Transverse colon (tissue), 4 donors: Measurements from ENCODE around the gene ASB16. TPM values are rescaled to one million over a fixed set of nuclear protein-coding genes. Genes with fewer than 3 reads are reported as not detected.

Source experiments
- DNase-seq: peaks from one replicate; pipeline ENCODE4 v3.0.0-alpha.2; 2019
- H3K27ac ChIP-seq, 4 donors: fragments of 200-600 bp; sonication (generic); 2 replicates each; pipeline ENCODE4 v1.5.1; 2016 to 2018; ENCODE audit warnings: inconsistent platforms in 4 of 4
- H3K27me3 ChIP-seq: fragments of 200-600 bp; sonication (generic); 2 replicates; pipeline ENCODE4 v1.5.1; 2017; ENCODE audit warnings: inconsistent platforms
- H3K36me3 ChIP-seq, 4 donors: fragments of 200-600 bp; sonication (generic); 2 replicates each; pipeline ENCODE4 v1.5.1; 2017 to 2019; ENCODE audit warnings: inconsistent platforms in 4 of 4
- H3K4me1 ChIP-seq, 4 donors: fragments of 200-600 bp; sonication (generic); 2 replicates each; pipeline ENCODE4 v1.5.1; 2017 to 2020; ENCODE audit warnings: inconsistent platforms in 4 of 4
- H3K4me3 ChIP-seq, 4 donors: fragments of 200-600 bp; sonication (generic); 1 replicate in 1 of 4; 2 replicates in 3 of 4; pipeline versions ENCODE4 v1.5.1 to v1.6.1; 2017 to 2019; ENCODE audit warnings: inconsistent platforms in 4 of 4
- H3K9me3 ChIP-seq, 2 donors: fragments of 200-600 bp; sonication (generic); 2 replicates each; pipeline ENCODE4 v1.5.1; 2017 to 2019; ENCODE audit warnings: inconsistent platforms in 2 of 2
- CTCF ChIP-seq, 5 experiments: fragments of 200-600 bp in 3 of 5; fragments of 450-650 bp in 2 of 5; sonication (generic) in 3 of 5; IDR thresholded peaks; 1 replicate in 2 of 5; 2 replicates in 3 of 5; pipeline ENCODE4 v1.5.1; 2016 to 2017; ENCODE audit warnings: antibody characterized with exemption in 5 of 5, inconsistent platforms in 3 of 5, mild to moderate bottlenecking in 2 of 5, moderate library complexity in 1 of 5
- EP300 ChIP-seq: sonication (generic); formaldehyde crosslinking; IDR thresholded peaks from one replicate; pipeline ENCODE4 v1.6.1; 2017; ENCODE audit warnings: antibody characterized with exemption, low read depth
- POLR2A ChIP-seq: fragments of 450-650 bp; IDR thresholded peaks from one replicate; pipeline ENCODE4 v1.6.1; 2016; ENCODE audit warnings: antibody characterized with exemption, mild to moderate bottlenecking, moderate library complexity
- POLR2AphosphoS5 ChIP-seq, 3 donors: sonication (generic); formaldehyde crosslinking; IDR thresholded peaks; one replicate each; pipeline ENCODE4 v1.6.1; 2016; ENCODE audit warnings: antibody characterized with exemption in 3 of 3
- WGBS, 2 donors: methylation state at CpG; one replicate each; pipeline ENCODE4 v1.1.5; 2018; ENCODE audit warnings: low coverage in 1 of 2; 5-methylcytosine and 5-hydroxymethylcytosine counted together
- in situ Hi-C, 4 donors: fragments of 200-750 bp; cut with MboI; loops; one replicate each; pipeline versions ENCODE4 v1.15.0 to v1.15.1; 2017; ENCODE audit warnings: low sequenced_read_pairs in 3 of 4, low pct_ligation_motif_present in 1 of 4, low pct_unique_long_range_greater_than_20kb in 1 of 4
- intact Hi-C: fragments of 100-400 bp; cut with DNase I; formaldehyde crosslinking; loops from one replicate; pipeline ENCODE4 v1.15.1; 2023; ENCODE audit warnings: low total_unique reads
- total RNA-seq, 4 donors: library from RNA; depleted of rRNA; stranded (reverse); fragments of >200 nt; gene quantifications; one replicate each; pipeline ENCODE4 v1.1.0, GENCODE V29; 2016

ASB16 gene
- total RNA-seq, 4 donors from 2014 or later: 1.2 to 2.6 TPM; not detected in 2

- no peak overlapping the region for H3K4me3 ChIP-seq
- no peaks in the 10 kb centered on the region for H3K27me3 ChIP-seq
- peak overlapping the region; percentile 25 to 59 (median 56) for H3K27ac ChIP-seq
- H3K4me1 ChIP-seq: peaks cover 9 to 17% (median 13%) of the 10 kb centered on the region in 4 donors
- no peak for TF ChIP-seq CTCF (IDR thresholded peaks at IDR 0.05)
- TF ChIP-seq POLR2AphosphoS5 (IDR thresholded peaks at IDR 0.05): no peak
- no peak for TF ChIP-seq EP300
- WGBS, 2 donors: 60% methylated on average over 1 to 11 of the region's 11 CpGs
- H3K36me3 ChIP-seq: peaks cover 0 to 22% (median 11%) of the 10 kb centered on the region in 4 donors
- no peak for DNase-seq
- no peaks in the 10 kb centered on the region for H3K9me3 ChIP-seq
- in situ Hi-C loops (loop anchor here in 2 of 4 donors (5.0 to 10.0 kb wide), 2 partner anchors 115 to 122 kb away; partner anchors contain the start of gene SLC25A39 (in 1 of the 2)), intact Hi-C loops (loop anchor here (2.0 kb wide), 1 partner anchor 121 kb away; no protein-coding TSS in a partner anchor)
Measured at GRCh38 chr17:44209786-44210341, 39.4 kb downstream of the ASB16 start.

- Histone ChIP-seq H3K4me3 (no peak overlapping the region), H3K4me1 (peaks cover 9 to 17% (median 13%) of the 10 kb centered on the region in 4 donors), H3K27me3 (no peaks in the 10 kb centered on the region), H3K9me3 (no peaks in the 10 kb centered on the region), H3K27ac (peak overlapping the region; percentile 25 to 69 (median 59)), H3K36me3 (peaks cover 0 to 29% (median 13%) of the 10 kb centered on the region in 4 donors)
- intact Hi-C loops: loop anchor here (2.0 kb wide), 1 partner anchor 120 kb away; no protein-coding TSS in a partner anchor
- WGBS, 2 donors: 32% methylated on average over 46 of the region's 64 CpGs; no CpG with 5 or more reads in 1 of the 2 donors
- in situ Hi-C loops: loop anchor here in 2 of 4 donors (5.0 to 10.0 kb wide), 2 partner anchors 114 to 122 kb away; partner anchors contain the start of gene SLC25A39 (in 1 of the 2)
- DNase-seq: peak; percentile 92
- TF ChIP-seq EP300 (no peak), POLR2A (no peak), POLR2AphosphoS5 (IDR thresholded peaks at IDR 0.05) (peak; percentile 22 to 59 (median 57)), CTCF (IDR thresholded peaks at IDR 0.05) (peak; percentile 94 to 100 (median 99))
Measured at GRCh38 chr17:44210342-44211192, 40.1 kb downstream of the ASB16 start.

- intact Hi-C loops (loop anchor here (2.0 kb wide), 1 partner anchor 119 kb away; no protein-coding TSS in a partner anchor), in situ Hi-C loops (loop anchor here in 2 of 4 donors (5.0 to 10.0 kb wide), 2 partner anchors 113 to 121 kb away; partner anchors contain the start of gene SLC25A39 (in 1 of the 2))
- TF ChIP-seq POLR2A (no peak), EP300 (no peak), POLR2AphosphoS5 (IDR thresholded peaks at IDR 0.05) (no peak), CTCF (IDR thresholded peaks at IDR 0.05) (no peak)
- Histone ChIP-seq H3K4me3 (no peak overlapping the region), H3K27ac (peak overlapping the region in 1 of 4 donors; percentile 59), H3K36me3 (peaks cover 0 to 37% (median 17%) of the 10 kb centered on the region in 4 donors), H3K27me3 (no peaks in the 10 kb centered on the region), H3K4me1 (peaks cover 10 to 19% (median 15%) of the 10 kb centered on the region in 4 donors), H3K9me3 (no peaks in the 10 kb centered on the region)
- no peak for DNase-seq
- 87 to 92% methylated on average over 3 to 27 of the region's 30 CpGs for WGBS, 2 donors
Measured at GRCh38 chr17:44211281-44212265, 41.1 kb downstream of the ASB16 start.
